ENCODE data around the gene ADGRF3.

DNA sequence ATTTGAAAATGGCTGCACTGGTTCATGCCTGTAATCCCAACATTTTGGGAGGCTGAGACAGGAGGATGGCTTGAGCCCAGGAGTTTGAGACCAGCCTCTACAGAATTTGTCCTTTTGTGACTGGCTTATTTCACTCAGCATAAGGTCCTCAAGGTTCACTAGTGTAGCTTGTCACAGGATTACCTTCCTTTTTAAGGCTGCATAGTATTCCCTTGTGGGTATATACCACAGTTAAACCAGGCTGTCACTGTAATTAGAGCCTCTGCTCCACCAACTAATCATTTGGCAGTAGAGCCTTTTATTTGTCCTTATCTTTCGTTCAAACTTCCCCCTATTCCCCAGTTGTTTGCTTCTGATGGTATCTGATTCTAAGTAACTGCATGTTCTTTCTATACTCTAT, 51.1 kb downstream of the ADGRF3 start:
- TF ChIP-seq FOXM1 (IDR thresholded peaks at IDR 0.05; ENCODE audit: borderline replicate concordance) (no peak), HDGF (IDR thresholded peaks at IDR 0.05; ENCODE audit: borderline replicate concordance) (no peak), ELF4 (IDR thresholded peaks at IDR 0.05) (no peak), SUZ12 (IDR thresholded peaks at IDR 0.05) (no peak), FOXA1 (IDR thresholded peaks at IDR 0.05) (no peak), TARDBP (IDR thresholded peaks at IDR 0.05) (no peak), BHLHE40 (IDR thresholded peaks at IDR 0.05; ENCODE audit: borderline replicate concordance) (no peak), SP1 (IDR thresholded peaks at IDR 0.05) (no peak), ZNF384 (IDR thresholded peaks at IDR 0.05) (no peak), FOXK2 (IDR thresholded peaks at IDR 0.05) (no peak), L3MBTL2 (conservative IDR thresholded peaks at IDR 0.05) (no peak)
- TF ChIP-seq, protein P1, sequence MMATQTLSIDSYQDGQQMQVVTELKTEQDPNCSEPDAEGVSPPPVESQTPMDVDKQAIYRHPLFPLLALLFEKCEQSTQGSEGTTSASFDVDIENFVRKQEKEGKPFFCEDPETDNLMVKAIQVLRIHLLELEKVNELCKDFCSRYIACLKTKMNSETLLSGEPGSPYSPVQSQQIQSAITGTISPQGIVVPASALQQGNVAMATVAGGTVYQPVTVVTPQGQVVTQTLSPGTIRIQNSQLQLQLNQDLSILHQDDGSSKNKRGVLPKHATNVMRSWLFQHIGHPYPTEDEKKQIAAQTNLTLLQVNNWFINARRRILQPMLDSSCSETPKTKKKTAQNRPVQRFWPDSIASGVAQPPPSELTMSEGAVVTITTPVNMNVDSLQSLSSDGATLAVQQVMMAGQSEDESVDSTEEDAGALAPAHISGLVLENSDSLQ (IDR thresholded peaks at IDR 0.05) = no peak
